Omental fat pad (tissue), 4 donors: Measurements from ENCODE around the gene MYO1E. TPM values are rescaled to one million over a fixed set of nuclear protein-coding genes. Genes with fewer than 3 reads are reported as not detected.
A peak's percentile ranks its signal among the peaks of the same experiment; 100 is the strongest.

Experiments used
- ATAC-seq: fragments of 150-250 bp; one replicate; pipeline ENCODE4 v1.9.1; 2016; ENCODE audit warnings: mild to moderate bottlenecking, moderate library complexity; ENCODE audit not compliant: low FRiP score
- DNase-seq: peaks from one replicate; pipeline ENCODE4 v3.0.0-alpha.2; 2019; ENCODE audit warnings: low spot score
- CTCF ChIP-seq, 3 donors: fragments of 450-650 bp; IDR thresholded peaks; one replicate each; pipeline ENCODE4 v1.5.1; 2016 to 2017; ENCODE audit warnings: antibody characterized with exemption in 3 of 3, mild to moderate bottlenecking in 3 of 3, moderate library complexity in 2 of 3
- total RNA-seq, 4 donors: library from RNA; depleted of rRNA; stranded (reverse); fragments of >200 nt; gene quantifications; one replicate each; pipeline ENCODE4 v1.1.0, GENCODE V29; 2016

Gene MYO1E
- total RNA-seq, 4 donors from 2014 or later: 35.7 to 193 (median 68.0) TPM

DNA sequence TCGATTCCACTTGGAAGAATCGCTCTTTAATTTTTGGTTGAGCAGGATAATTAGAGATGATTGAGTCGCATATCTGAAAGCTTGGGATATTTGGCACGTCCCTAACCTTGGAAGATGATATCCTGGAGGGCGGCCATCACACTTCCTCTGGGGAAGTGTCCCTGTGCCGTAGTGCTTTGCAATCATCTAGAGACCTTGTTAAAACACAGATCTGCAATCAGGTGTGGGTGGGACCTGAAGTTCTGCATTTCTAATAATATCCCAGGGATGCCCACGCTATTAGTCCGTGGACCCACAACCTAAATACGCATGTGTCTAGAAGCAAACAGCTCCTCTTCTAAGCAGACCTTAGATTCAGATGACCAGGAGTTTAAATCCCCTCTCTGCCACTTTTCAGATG is 20.5 kb downstream of the MYO1E start:
- ATAC-seq (no peak), DNase-seq (no peak)
- no peak for TF ChIP-seq CTCF (IDR thresholded peaks at IDR 0.05)

DNA sequence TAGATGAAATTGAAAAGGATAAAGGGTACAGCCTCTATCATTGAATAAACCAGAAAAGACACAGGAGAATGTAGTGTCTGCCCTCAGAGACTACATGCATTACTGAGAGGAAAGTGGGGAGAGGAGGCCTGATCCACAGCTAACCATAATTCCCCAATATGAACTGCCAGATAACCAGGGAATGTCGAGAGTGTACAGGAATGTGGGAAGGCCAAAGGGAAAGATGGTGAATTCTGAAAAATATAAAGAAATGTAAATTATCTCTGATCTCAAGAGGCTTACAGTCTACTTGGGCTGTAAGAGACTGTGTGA is 22.3 kb downstream of the MYO1E start:
- no peak for TF ChIP-seq CTCF (IDR thresholded peaks at IDR 0.05)
- no peak for DNase-seq
- no peak for ATAC-seq

DNA sequence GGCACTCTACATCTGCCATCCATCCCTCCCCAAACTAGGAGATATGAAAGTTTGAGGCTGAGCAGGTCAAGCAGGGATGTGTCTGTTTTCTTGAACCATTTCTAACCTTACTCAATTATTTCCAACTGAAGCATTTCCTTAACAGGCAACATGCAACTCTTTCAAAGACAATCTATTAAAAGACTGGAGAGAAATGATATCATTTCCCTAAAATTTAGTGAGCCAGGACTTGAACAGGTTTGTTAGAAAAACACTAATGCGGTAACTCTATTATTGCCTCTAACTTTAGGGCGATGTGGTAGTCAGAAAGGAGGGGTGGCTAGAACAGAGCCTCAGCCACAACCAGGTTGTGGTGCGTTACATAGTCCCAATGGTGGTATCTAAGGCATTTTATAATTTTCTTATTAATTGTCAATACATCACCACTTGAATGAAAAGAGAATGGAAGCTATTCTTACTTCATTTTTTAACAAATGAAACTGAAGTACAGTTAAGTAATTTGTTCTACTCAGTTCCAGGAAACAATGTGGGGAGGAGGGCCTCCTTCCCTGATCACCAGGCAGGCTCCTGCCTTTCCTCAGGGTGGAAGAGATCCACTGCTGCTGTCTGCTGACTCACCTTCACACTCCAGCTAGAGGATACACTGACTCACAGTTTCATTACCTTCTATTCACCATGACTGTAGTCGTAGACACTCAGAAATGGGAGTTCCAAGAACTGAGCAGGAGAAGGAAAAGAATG is 22.8 kb downstream of the MYO1E start:
- DNase-seq (no peak), ATAC-seq (peak; percentile 98)
- TF ChIP-seq CTCF (IDR thresholded peaks at IDR 0.05): no peak

- DNase-seq: no peak
- no peak for TF ChIP-seq CTCF (IDR thresholded peaks at IDR 0.05)
- ATAC-seq: no peak
Observed at GRCh38 chr15:59347915-59348314, 24.8 kb downstream of the MYO1E start.

DNA sequence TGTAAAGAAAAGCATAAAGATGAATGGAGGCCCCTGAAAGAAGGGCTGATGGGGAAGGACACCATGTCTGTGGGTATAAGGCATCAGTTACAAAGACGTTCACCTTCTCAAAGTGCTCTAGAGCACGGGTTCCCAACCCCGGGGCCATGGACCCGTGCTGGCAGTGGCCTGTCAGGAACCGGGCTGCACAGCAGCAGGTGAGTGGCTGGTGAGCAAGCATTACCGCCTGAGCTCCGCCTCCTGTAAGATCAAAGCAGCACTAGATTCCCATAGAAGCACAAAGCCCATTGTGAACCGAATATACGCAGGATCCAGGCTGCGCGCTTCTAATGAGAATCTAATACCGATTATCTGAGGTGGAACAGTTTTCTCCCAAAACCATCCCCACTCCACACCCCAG is 25.7 kb downstream of the MYO1E start:
- TF ChIP-seq CTCF (IDR thresholded peaks at IDR 0.05): no peak
- ATAC-seq (no peak), DNase-seq (no peak)

DNA sequence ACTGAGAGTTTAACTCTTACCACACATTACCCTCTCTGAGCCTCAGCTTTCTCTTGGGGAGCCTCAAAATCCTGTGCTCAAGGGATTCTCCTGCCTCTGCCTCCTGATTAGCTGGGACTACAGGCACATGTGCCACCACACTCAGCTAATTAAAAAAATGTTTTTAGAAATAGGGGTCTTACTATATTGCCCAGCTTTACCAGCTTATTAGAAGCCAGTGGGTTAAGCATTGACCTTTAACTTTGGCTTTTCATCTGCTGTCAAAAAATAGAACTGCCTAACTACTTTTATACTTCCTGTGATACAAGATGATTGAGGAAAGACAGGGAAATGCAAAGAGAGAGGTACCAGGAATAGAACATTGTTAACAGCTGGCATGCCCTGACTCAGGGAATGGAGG is 27.3 kb downstream of the MYO1E start:
- no peak for TF ChIP-seq CTCF (IDR thresholded peaks at IDR 0.05)
- DNase-seq: no peak
- no peak for ATAC-seq

GRCh38 chr15:59344311-59344710 is 28.4 kb downstream of the MYO1E start:
- DNase-seq: no peak
- no peak for ATAC-seq
- TF ChIP-seq CTCF (IDR thresholded peaks at IDR 0.05): no peak
